ENCODE results near the gene PCDHA10.
"Not testable (repeated sequence)": the region's sequence is repeated elsewhere in the genome, so short reads cannot be mapped to it uniquely, and the experiment has no call there.

The PCDHA10 gene

GRCh38 chr5:140842798-140843733 is 12.6 kb upstream of the PCDHA10 start:
- DNase-seq (ENCODE audit: low read depth): no peak

GRCh38 chr5:140848139-140849102 is 7.3 kb upstream of the PCDHA10 start, which contains the start of gene PCDHA9:
Gene PCDHA9 (plus strand): TSS chr5:140848382. CDS start chr5:140848496, 114 bp downstream.
- DNase-seq (ENCODE audit: low read depth): not testable (repeated sequence)

DNA sequence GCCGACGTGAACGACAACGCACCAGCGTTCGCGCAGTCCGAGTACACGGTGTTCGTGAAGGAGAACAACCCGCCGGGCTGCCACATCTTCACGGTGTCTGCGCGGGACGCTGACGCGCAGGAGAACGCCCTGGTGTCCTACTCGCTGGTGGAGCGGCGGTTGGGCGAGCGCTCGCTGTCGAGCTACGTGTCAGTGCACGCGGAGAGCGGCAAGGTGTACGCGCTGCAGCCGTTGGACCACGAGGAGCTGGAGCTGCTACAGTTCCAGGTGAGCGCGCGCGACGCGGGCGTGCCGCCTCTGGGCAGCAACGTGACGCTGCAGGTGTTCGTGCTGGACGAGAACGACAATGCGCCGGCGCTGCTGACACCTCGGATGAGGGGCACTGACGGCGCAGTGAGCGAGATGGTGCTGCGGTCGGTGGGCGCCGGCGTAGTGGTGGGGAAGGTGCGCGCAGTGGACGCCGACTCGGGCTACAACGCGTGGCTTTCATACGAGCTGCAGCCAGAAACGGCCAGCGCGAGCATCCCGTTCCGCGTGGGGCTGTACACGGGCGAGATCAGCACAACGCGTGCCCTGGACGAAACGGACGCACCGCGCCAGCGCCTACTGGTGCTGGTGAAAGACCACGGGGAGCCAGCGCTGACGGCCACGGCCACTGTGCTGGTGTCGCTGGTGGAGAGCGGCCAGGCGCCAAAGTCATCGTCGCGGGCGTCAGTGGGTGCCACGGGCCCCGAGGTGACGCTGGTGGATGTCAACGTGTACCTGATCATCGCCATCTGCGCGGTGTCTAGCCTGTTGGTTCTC is 5.7 kb upstream of the PCDHA10 start:
- DNase-seq (ENCODE audit: low read depth): not testable (repeated sequence)

- no peak for DNase-seq (ENCODE audit: low read depth)
These were observed 1.7 kb downstream of the PCDHA10 start for GRCh38 chr5:140857177-140857986.

- no peak for DNase-seq (ENCODE audit: low read depth)
These were observed 2.2 kb downstream of the PCDHA10 start for GRCh38 chr5:140857987-140858240.

GRCh38 chr5:140862441-140863295 is 7.0 kb downstream of the PCDHA10 start:
- no peak for DNase-seq (ENCODE audit: low read depth)

GRCh38 chr5:140868721-140869554 is 13.2 kb downstream of the PCDHA10 start, which contains the start of gene PCDHA11:
Gene PCDHA11 (plus strand): TSS chr5:140868957. CDS start chr5:140869104, 147 bp downstream.
- DNase-seq (ENCODE audit: low read depth): peak; percentile 6

- no peak for DNase-seq (ENCODE audit: low read depth)
These were observed 13.8 kb downstream of the PCDHA10 start for GRCh38 chr5:140869555-140869886.

GRCh38 chr5:140870221-140871201 is 14.8 kb downstream of the PCDHA10 start:
- no peak for DNase-seq (ENCODE audit: low read depth)

DNA sequence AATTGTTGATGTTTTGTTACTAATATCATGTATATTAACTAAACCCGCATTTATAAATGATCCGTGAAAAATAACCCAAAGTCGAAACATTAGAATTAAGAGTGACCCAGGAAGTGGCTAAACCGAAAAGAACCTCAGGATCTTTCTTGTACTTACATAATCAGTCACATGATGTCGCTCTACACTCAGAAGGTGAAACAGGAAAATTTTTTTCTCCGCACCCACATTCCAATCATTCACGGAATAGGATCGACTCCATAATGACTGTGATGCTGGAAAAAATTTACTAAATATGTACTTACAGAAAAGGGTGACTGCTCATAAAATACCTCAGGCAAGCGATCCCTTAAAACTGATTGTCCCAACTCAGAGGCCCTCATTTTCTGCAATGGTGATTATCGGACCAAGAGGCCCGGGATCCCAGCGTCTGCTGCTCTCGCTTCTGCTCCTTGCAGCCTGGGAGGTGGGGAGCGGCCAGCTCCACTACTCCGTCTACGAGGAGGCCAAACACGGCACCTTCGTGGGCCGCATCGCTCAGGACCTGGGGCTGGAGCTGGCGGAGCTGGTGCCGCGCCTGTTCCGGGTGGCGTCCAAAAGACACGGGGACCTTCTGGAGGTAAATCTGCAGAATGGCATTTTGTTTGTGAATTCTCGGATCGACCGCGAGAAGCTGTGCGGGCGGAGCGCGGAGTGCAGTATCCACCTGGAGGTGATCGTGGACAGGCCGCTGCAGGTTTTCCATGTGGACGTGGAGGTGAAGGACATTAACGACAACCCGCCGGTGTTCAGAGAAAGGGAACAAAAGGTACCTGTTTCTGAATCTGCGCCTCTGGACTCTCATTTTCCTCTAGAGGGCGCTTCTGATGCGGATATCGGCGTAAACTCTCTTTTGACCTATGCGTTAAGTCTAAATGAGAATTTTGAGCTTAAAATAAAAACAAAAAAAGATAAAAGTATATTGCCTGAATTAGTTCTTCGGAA is 19.7 kb downstream of the PCDHA10 start, which contains the start of gene PCDHA12:
Gene PCDHA12 (plus strand): TSS at position 224 of the 981 bp plus-strand sequence. CDS start 165 bp downstream, at position 389.
- no peak for DNase-seq (ENCODE audit: low read depth)

DNA sequence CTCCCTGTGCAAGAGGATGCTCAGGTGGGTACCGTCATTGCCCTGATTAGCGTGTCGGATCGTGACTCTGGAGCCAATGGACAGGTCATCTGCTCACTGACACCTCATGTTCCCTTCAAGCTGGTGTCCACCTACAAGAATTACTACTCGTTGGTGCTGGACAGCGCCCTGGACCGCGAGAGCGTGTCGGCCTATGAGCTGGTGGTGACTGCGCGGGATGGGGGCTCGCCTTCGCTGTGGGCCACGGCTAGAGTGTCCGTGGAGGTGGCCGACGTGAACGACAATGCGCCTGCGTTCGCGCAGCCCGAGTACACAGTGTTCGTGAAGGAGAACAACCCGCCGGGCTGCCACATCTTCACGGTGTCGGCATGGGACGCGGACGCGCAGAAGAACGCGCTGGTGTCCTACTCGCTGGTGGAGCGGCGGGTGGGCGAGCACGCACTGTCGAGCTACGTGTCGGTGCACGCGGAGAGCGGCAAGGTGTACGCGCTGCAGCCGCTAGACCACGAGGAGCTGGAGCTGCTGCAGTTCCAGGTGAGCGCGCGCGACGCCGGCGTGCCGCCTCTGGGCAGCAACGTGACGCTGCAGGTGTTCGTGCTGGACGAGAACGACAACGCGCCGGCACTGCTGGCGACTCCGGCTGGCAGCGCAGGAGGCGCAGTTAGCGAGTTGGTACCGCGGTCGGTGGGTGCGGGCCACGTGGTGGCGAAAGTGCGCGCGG is 21.0 kb downstream of the PCDHA10 start:
- DNase-seq (ENCODE audit: low read depth): not testable (repeated sequence)

DNA sequence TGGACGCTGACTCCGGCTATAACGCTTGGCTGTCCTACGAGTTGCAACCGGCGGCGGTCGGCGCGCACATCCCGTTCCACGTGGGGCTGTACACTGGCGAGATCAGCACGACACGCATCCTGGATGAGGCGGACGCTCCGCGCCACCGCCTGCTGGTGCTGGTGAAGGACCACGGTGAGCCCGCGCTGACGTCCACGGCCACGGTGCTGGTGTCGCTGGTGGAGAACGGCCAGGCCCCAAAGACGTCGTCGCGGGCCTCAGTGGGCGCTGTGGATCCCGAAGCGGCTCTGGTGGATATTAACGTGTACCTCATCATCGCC is 21.5 kb downstream of the PCDHA10 start:
- no peak for DNase-seq (ENCODE audit: low read depth)

GRCh38 chr5:140881889-140882590 is 26.3 kb downstream of the PCDHA10 start, which contains the start of gene PCDHA13:
Gene PCDHA13 (plus strand): TSS chr5:140882124. CDS start chr5:140882269, 145 bp downstream.
- DNase-seq (ENCODE audit: low read depth): no peak

DNA sequence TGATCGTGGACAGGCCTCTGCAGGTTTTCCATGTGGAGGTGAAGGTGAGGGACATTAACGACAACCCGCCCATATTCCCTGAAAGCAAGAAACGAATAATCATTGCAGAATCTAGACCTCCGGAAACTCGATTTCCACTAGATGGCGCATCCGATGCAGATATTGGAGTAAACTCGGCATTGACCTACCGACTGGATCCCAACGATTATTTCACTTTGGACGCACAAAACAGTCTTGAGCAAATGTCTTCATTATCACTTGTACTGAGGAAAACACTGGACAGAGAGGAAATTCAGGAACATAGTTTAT is 26.8 kb downstream of the PCDHA10 start:
- no peak for DNase-seq (ENCODE audit: low read depth)

DNA sequence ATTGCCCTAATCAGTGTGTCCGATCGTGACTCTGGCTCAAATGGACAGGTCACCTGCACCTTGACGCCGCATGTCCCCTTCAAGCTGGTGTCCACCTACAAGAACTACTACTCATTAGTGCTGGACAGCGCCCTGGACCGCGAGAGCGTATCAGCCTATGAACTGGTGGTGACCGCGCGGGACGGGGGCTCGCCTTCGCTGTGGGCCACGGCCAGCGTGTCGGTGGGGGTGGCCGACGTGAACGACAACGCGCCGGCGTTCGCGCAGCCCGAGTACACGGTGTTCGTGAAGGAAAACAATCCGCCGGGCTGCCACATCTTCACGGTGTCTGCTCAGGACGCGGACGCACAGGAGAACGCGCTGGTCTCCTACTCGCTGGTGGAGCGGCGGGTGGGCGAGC is 27.7 kb downstream of the PCDHA10 start:
- DNase-seq (ENCODE audit: low read depth): no peak
